Measurements from ENCODE around the gene CACNG4.
"Not testable (repeated sequence)": the region's sequence is repeated elsewhere in the genome, so short reads cannot be mapped to it uniquely, and the experiment has no call there.

- TF ChIP-seq POLR2A (IDR thresholded peaks at IDR 0.05; ENCODE audit: low read length); GATA1 (IDR thresholded peaks at IDR 0.05; ENCODE audit: low read depth, low read length): not testable (repeated sequence)
Measured at GRCh38 chr17:66972442-66972830, 7.9 kb downstream of the CACNG4 start.

Data from erythroblast (primary cell).